ENCODE data around the gene HMGCR. TPM values are rescaled to one million over a fixed set of nuclear protein-coding genes. Genes with fewer than 3 reads are reported as not detected.

HMGCR gene
- polyA plus RNA-seq, 1 of the 3 experiments (the other 2 are of a cell fraction) = 8.2 TPM

DNA sequence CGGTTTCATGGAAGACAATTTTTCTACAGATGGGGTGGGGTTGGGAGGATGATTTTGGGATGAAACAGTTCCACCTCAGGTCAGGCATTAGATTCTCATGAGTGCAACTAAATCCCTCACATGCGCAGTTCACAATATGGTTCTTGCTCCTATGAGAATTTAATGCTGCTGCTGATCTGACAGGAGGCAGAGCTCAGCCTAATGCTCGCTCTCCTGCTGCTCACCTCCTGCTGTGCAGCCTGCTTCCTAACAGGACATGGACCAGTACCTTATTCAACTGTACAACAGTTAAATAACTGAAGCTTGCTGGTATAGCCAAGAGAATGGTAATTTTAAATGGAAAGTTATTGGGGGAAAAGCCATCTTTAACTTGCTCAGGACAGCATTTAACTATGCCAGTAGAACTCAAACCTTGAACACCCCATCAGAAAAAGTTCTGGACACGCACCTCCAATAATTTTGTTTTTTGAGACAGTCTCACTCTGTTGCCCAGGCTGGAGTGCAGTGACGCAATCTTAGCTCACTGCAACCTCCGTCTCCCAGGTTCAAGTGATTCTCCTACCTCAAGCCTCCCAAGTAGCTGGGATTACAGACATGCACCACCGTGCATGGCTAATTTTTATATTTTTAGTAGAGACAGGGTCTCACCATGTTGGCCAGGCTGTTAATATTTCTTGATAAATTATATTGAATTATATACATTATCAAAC is 27.7 kb downstream of the HMGCR start (continued):
- TF ChIP-seq, protein P1, sequence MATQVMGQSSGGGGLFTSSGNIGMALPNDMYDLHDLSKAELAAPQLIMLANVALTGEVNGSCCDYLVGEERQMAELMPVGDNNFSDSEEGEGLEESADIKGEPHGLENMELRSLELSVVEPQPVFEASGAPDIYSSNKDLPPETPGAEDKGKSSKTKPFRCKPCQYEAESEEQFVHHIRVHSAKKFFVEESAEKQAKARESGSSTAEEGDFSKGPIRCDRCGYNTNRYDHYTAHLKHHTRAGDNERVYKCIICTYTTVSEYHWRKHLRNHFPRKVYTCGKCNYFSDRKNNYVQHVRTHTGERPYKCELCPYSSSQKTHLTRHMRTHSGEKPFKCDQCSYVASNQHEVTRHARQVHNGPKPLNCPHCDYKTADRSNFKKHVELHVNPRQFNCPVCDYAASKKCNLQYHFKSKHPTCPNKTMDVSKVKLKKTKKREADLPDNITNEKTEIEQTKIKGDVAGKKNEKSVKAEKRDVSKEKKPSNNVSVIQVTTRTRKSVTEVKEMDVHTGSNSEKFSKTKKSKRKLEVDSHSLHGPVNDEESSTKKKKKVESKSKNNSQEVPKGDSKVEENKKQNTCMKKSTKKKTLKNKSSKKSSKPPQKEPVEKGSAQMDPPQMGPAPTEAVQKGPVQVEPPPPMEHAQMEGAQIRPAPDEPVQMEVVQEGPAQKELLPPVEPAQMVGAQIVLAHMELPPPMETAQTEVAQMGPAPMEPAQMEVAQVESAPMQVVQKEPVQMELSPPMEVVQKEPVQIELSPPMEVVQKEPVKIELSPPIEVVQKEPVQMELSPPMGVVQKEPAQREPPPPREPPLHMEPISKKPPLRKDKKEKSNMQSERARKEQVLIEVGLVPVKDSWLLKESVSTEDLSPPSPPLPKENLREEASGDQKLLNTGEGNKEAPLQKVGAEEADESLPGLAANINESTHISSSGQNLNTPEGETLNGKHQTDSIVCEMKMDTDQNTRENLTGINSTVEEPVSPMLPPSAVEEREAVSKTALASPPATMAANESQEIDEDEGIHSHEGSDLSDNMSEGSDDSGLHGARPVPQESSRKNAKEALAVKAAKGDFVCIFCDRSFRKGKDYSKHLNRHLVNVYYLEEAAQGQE (IDR thresholded peaks at IDR 0.05; ENCODE audit: low read depth, low read length) = no peak
- no peak for TF ChIP-seq TAF1 (IDR thresholded peaks at IDR 0.05; ENCODE audit: borderline replicate concordance, low read depth, low read length)

GRCh38 chr5:75365740-75366139 is 28.7 kb downstream of the HMGCR start:
- H3F3A ChIP-seq (replicated peaks; ENCODE audit: insufficient read depth) = no peaks in the 10 kb centered on the region
- ChIA-PET CTCF (no interaction called here), POLR2A (no interaction called here)
- no peak overlapping the region for H3K27ac ChIP-seq (ENCODE audit: low read depth in 2 of 2, low read length in 1 of 2)
- no peak overlapping the region for H3K4me3 ChIP-seq (ENCODE audit: low read depth in 2 of 2, low read length in 1 of 2)
- H3K9me3 ChIP-seq = no peaks in the 10 kb centered on the region
- H3K4me2 ChIP-seq = no peak overlapping the region
- TF ChIP-seq SIN3A (IDR thresholded peaks at IDR 0.05; ENCODE audit: borderline replicate concordance, low read depth, low read length) = no peak
- TF ChIP-seq USF2 (IDR thresholded peaks at IDR 0.05; ENCODE audit: borderline replicate concordance, low read depth, low read length) = no peak
- TF ChIP-seq EZH2phosphoT487 (IDR thresholded peaks at IDR 0.05; ENCODE audit: borderline replicate concordance, low read depth) = no peak
- no peak for TF ChIP-seq RXRA (IDR thresholded peaks at IDR 0.05; ENCODE audit: borderline replicate concordance, low read depth)
- TF ChIP-seq PBX3 (IDR thresholded peaks at IDR 0.05) = no peak
- TF ChIP-seq, protein P2, sequence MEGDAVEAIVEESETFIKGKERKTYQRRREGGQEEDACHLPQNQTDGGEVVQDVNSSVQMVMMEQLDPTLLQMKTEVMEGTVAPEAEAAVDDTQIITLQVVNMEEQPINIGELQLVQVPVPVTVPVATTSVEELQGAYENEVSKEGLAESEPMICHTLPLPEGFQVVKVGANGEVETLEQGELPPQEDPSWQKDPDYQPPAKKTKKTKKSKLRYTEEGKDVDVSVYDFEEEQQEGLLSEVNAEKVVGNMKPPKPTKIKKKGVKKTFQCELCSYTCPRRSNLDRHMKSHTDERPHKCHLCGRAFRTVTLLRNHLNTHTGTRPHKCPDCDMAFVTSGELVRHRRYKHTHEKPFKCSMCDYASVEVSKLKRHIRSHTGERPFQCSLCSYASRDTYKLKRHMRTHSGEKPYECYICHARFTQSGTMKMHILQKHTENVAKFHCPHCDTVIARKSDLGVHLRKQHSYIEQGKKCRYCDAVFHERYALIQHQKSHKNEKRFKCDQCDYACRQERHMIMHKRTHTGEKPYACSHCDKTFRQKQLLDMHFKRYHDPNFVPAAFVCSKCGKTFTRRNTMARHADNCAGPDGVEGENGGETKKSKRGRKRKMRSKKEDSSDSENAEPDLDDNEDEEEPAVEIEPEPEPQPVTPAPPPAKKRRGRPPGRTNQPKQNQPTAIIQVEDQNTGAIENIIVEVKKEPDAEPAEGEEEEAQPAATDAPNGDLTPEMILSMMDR (IDR thresholded peaks at IDR 0.05) = no peak
- TF ChIP-seq MEF2A (IDR thresholded peaks at IDR 0.05; ENCODE audit: borderline replicate concordance, low read depth) = no peak
- TF ChIP-seq CHD2 (IDR thresholded peaks at IDR 0.05; ENCODE audit: low read length, partially characterized antibody) = no peak
- no peak for TF ChIP-seq JUND (IDR thresholded peaks at IDR 0.05)
- DNase-seq = no peak
- H3K4me1 ChIP-seq (ENCODE audit: control insufficient read depth in 1 of 2, insufficient read depth in 2 of 2, low read depth in 1 of 2, low read length in 1 of 2) = peaks cover 0 to 7% of the 10 kb centered on the region in 2 experiments; a peak in 1 of 4 replicates
- H3K9ac ChIP-seq = no peak overlapping the region
- H3K36me3 ChIP-seq (replicated peaks in 1 of 2; ENCODE audit: control insufficient read depth in 1 of 2, insufficient read depth in 2 of 2, low read length in 1 of 2) = peaks cover 5 to 19% of the 10 kb centered on the region in 2 experiments
- no peaks in the 10 kb centered on the region for H3K27me3 ChIP-seq (ENCODE audit: insufficient read depth)
- 75% methylated on average over 1 of the region's 1 CpG for WGBS (ENCODE audit: low lambda C conversion rate)
- no peaks in the 10 kb centered on the region for H4K20me1 ChIP-seq (ENCODE audit: insufficient read depth)
- no peaks in the 10 kb centered on the region for H3K79me2 ChIP-seq (ENCODE audit: insufficient read depth)
- no peaks in the 10 kb centered on the region for H3K9me2 ChIP-seq
- H2AFZ ChIP-seq (ENCODE audit: low read depth) = no peak overlapping the region
